ENCODE measurements around the gene GJA3.
"Not testable (repeated sequence)": the region's sequence is repeated elsewhere in the genome, so short reads cannot be mapped to it uniquely, and the experiment has no call there.

GJA3 gene

DNA sequence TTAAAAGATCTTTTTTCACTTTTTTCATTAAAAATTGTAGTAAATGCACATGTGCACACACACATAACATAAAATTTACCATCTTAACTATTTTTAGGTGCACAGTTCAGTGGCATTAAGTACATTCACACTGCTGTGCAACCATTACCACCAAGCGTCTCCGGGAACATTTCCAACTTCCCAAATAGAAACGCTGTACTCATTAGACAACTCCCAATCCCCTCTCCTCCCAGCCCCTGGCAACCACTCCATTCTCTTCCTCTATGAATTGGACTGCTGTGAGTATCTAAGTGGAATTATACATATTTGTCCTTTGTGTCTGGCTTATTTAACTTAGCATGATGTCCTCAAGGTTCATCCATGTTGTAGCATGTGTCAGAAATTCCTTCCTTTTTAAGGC lies 20.3 kb upstream of the GJA3 start:
- no peak for DNase-seq

GRCh38 chr13:20178156-20178555 lies 17.3 kb upstream of the GJA3 start:
- no peak for DNase-seq

DNA sequence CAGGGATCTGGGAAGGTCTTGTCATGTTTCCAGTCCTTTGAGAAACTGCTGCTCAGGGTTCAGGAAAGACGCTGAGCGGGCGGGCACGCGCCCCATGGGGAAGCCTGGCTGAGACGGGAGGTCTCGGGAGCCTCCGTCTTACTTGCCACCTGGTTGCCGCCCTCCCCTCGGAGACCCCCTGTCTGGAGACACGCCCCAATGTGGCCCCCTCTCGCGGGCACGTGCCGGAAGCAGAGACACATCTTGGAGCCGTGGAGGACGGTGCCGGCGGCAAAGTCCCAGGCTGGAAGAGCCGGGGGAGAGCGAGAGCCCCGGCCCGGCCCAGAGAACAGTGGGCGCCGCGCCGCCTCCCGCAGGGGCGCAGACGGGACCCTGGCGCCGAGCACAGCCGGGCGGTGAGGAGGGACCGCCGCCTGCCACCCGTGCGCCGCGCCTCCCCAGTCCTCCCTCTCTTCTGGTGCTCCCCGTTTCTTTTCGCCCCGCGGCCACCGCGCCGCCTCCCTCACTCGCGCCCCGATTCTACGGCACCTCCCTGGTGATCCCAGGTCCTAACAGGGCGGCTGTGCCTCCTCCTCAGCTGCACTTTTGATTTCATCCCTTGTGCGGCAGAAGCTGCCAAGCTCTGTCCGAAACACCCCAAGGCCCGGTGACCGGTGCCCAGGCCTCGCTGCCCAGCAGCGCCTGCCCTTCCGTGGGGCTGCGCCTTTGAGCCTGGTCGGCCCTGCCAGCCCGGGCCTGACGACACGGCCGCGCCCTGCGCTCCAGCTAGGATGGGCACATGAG lies 16.4 kb upstream of the GJA3 start:
- no peak for DNase-seq

DNA sequence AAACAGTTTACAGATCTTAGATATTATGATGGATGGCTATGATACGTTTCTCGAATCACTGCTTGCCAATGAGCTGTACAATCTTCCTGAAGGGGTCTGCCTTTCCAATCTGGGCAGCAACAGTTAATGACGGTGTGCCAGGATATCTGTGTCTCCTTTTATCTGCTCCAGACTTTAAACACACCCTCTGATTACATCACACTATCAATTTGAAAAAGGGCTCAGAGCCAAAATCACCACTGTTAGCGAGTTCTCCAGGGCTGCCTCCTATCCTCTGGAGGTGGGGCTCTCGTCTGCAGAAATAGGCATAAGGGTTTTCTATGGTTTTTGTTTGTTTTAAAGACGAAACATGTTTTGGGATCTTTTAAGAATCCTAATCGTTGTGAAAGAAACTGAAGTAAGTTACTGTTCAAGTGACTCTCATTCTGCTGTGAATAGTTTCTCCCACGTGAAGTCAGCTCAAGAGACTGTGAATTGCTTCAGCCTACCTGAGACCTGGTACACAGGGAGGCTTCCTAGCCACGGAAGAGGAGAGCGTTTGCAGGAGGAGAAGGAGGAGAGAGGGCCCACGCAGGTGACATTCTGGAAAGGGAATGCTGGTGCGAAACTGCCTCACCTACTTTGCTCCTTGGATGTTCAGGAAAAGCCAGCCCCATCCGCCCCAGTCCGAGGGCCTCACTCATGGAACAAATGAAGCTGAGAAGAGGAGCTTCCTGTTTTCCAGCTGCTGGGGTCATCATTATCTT lies 15.2 kb upstream of the GJA3 start:
- no peak for DNase-seq

- no peak for DNase-seq
Measured at GRCh38 chr13:20175406-20175794, 14.5 kb upstream of the GJA3 start.

- DNase-seq: no peak
Measured at GRCh38 chr13:20174656-20175405, 14.0 kb upstream of the GJA3 start.

GRCh38 chr13:20173116-20173746 lies 12.4 kb upstream of the GJA3 start:
- DNase-seq: no peak

DNA sequence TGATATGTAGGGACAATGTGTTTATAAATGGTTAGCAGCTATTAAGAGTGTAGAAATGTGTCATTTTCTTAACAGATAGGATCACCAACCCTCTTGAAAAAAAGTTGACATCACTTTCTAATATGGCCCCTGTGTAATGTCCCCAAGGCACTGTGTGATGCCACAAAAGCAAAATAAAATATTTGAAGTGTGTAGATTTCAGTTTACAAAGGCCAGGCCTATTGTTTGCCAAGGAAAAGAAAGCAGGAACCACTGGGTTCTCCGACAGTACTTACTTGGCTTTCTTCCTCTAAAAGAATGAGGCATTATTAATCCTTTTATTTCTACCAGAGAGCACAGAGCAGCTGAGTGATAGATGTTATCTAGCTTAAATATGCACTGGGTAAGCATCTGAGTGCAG lies 10.5 kb upstream of the GJA3 start:
- no peak for DNase-seq

GRCh38 chr13:20170921-20171320 lies 10.1 kb upstream of the GJA3 start:
- no peak for DNase-seq

GRCh38 chr13:20168396-20168795 lies 7.5 kb upstream of the GJA3 start:
- DNase-seq: no peak

GRCh38 chr13:20165417-20166257 lies 4.8 kb upstream of the GJA3 start:
- DNase-seq: no peak

- DNase-seq: no peak
Measured at GRCh38 chr13:20161951-20162300, 1.1 kb upstream of the GJA3 start.

- DNase-seq: no peak
Measured at GRCh38 chr13:20161275-20161950, 561 bp upstream of the GJA3 start.

DNA sequence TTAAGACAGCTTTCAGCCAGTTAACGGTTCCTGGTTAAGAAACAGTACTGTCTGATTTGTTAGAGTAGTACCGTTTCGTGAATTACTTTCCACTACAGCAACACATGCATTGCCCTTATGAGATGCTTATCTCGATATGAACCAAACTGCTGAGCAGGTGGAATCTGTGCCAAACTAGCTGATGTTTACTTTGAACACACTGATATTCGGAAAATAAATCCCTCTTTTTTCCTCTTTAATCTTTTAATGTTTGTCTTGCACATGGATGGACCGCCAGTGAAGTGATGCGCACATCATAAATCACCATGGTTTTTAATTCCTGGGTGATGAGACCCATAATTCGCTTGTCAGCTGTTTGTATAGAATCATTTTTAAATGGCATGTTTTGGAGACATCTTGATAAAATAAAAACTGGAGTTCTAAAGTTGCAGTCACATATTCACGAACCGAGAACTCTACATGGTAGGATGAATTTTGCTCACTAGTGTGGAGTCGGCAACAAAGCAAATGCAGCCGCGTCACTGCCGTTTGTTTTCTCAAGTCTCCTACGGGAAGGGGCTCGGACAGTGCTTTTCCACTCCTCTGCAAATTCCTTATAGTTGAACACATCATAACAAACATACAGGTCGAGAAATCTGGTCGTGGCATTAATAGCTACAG lies 1.1 kb downstream of the GJA3 start:
- DNase-seq: no peak

DNA sequence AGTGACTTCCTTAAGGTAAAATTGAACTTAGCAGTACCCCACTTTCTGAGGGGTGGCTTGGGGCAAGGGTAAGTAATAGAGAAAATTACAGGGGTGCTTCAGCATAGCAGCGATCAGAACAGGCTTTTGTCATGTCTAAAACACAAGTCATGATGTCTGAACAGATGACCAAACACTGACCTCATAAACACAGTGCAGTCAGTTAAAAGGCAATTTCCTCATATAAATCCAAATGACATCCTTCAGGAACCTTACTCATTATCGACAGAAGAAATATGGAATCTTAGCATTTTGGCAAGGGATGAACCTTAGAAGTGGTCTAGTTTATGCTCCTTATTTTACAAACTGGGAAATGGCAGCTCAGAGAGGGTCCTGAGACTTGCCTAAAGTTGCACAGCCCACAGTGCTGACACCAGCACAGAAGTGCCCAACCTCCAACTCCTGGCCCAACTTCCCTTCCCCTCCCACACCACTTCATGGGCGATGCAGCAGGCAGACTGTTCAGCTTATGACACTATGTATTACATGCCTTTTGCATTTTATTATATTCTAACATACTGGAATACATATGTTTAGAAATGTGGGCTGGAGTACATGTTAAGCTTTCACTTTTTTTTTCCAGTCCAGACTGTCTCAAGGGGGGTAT lies 3.6 kb downstream of the GJA3 start:
- DNase-seq: no peak

DNA sequence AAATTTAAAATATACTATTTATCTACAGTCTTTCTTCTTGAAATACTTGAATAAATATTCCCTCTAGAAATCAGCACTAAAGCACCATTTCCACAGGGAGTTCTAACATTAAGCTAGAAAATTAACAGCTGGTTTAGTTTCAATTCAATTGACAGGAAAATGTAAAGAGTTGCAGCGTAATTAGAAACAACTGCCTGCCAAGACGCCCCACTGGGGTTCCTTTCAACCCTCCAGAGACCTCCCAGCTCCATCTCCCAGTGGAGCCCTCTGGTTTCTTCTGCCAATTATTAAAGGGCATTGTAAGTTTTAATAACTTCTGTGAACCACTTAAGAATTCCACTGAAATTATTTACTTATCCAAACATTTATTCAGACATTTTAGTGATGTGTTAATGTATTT lies 4.2 kb downstream of the GJA3 start:
- DNase-seq: no peak

GRCh38 chr13:20153290-20153689 lies 7.6 kb downstream of the GJA3 start:
- DNase-seq: not testable (repeated sequence)

DNA sequence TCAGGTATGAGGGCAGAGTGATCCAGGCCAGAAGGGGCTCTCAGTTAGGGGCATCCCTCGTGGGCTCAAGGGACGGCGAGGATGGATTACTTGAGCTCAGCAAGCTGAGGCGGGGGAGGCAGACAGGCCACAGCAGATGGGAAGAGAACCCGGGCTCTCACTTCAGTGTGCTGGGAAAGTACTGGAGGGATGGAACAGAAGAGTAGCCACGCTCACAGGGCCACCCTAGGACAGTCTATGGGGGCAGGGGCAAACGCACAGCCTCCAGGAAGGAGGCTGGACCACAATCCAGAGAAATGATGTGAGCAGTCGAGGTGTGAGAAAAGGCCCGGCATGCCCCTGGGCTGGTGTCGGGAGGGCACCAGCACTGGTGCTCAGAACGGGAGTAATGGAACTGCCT lies 9.2 kb downstream of the GJA3 start:
- DNase-seq: no peak

DNA sequence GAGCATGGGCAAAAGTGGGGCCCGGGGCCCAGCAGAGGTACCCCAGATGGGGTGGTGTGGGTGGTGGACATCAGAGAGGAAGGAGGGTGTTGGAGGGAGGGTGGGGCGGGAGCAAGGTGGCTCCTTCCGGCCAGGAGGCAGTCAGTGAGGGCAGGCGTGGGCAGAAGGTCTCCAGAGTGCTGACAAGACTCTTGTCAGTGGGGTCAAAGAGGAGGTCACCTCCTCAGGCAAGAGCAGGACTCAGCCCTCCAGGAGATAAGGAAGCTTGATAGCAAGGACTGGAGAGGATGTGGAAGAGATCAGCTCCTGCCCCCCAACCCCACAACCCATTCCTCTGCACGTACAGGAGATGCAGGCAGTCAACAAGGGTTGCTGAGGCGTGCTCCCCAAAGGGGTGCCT lies 9.8 kb downstream of the GJA3 start:
- DNase-seq: no peak

DNA sequence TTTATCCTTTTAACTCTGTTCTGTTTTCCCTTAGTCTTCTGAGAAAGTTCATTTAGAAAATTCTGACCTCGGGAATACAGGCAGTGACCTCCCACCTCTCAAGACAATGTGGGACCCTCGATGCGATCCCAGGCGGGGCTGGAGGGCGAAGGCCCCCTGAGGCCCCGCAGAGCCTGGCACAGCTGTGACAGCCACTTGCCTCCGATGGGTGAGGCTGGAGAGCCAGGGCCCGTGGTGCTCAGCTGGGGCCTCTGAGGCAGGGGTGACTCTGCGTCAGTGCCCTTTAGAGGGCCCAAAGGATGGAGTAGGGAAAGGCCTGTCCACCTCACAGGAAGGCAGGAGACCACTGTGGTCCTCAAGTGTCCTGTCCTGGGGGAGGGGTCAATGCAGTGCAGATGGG lies 10.3 kb downstream of the GJA3 start:
- DNase-seq: no peak

- DNase-seq: no peak
Measured at GRCh38 chr13:20149762-20150161, 11.1 kb downstream of the GJA3 start.

All from DMS 273 treated with DMSO at 0.1 percent for 48 hours (cell line).